Ovary (tissue), 3 donors: ENCODE data around the gene DPH6.

Experiments used
- POLR2A ChIP-seq: fragments of 450-650 bp; IDR thresholded peaks from one replicate; pipeline ENCODE4 v1.6.1; 2017; ENCODE audit warnings: antibody characterized with exemption, mild to moderate bottlenecking, moderate library complexity
- TF ChIP-seq, protein P1 (sequence below), 3 donors: fragments of 450-650 bp in 2 of 3; fragments of 200-600 bp in 1 of 3; IDR thresholded peaks; one replicate each; pipeline versions ENCODE4 v1.5.1 to v1.8.0; 2016 to 2022; ENCODE audit warnings: antibody characterized with exemption in 3 of 3, mild to moderate bottlenecking in 1 of 3
- donor health status: DM: no; HTN: no; CAD: no.

DNA sequence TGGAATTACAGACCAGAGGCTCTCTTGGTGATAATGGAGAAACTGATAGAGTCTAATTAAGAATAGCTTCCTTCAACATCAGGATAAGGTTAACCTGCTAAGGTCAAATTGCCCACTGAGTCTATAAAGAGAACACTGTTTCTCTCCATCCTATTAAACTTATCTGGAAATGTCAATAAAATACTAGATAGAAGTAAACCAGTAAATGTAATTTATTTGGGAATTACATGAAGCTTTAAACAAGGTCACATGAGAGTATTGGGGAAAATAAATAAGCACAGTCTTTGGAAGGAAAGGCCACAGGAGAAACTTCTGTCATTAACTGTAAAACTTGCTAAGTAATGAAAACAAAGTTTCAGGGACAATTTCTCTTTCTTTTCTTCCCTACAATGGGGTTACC, 118.5 kb downstream of the DPH6 start:
- TF ChIP-seq, protein P1, sequence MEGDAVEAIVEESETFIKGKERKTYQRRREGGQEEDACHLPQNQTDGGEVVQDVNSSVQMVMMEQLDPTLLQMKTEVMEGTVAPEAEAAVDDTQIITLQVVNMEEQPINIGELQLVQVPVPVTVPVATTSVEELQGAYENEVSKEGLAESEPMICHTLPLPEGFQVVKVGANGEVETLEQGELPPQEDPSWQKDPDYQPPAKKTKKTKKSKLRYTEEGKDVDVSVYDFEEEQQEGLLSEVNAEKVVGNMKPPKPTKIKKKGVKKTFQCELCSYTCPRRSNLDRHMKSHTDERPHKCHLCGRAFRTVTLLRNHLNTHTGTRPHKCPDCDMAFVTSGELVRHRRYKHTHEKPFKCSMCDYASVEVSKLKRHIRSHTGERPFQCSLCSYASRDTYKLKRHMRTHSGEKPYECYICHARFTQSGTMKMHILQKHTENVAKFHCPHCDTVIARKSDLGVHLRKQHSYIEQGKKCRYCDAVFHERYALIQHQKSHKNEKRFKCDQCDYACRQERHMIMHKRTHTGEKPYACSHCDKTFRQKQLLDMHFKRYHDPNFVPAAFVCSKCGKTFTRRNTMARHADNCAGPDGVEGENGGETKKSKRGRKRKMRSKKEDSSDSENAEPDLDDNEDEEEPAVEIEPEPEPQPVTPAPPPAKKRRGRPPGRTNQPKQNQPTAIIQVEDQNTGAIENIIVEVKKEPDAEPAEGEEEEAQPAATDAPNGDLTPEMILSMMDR (IDR thresholded peaks at IDR 0.05) = no peak
- no peak for TF ChIP-seq POLR2A
